Gastroesophageal sphincter (tissue), 4 donors: ENCODE results near the gene CCDC107. TPM values are rescaled to one million over a fixed set of nuclear protein-coding genes. Genes with fewer than 3 reads are reported as not detected.
"Not testable (repeated sequence)": the region's sequence is repeated elsewhere in the genome, so short reads cannot be mapped to it uniquely, and the experiment has no call there.

Experiments
- ATAC-seq: fragments of 150-250 bp; one replicate; pipeline ENCODE4 v1.9.1; 2016; ENCODE audit warnings: mild to moderate bottlenecking, moderate library complexity
- H3K27ac ChIP-seq, 4 donors: fragments of 200-600 bp; sonication (generic) in 3 of 4; 1 replicate in 3 of 4; 2 replicates in 1 of 4; pipeline ENCODE4 v1.5.1; 2016 to 2019
- H3K27me3 ChIP-seq: fragments of 200-600 bp; sonication (generic); one replicate; pipeline ENCODE4 v1.5.1; 2019
- H3K36me3 ChIP-seq, 2 donors: fragments of 200-600 bp; sonication (generic); one replicate each; pipeline ENCODE4 v1.5.1; 2019; ENCODE audit warnings: control low read depth in 1 of 2
- H3K4me1 ChIP-seq, 3 donors: fragments of 200-600 bp; sonication (generic); 1 replicate in 2 of 3; 2 replicates in 1 of 3; pipeline ENCODE4 v1.5.1; 2016 to 2019; ENCODE audit warnings: control low read depth in 2 of 3
- H3K4me3 ChIP-seq, 2 donors: fragments of 200-600 bp; sonication (generic); one replicate each; pipeline ENCODE4 v1.5.1; 2019; ENCODE audit warnings: mild to moderate bottlenecking in 1 of 2, moderate library complexity in 1 of 2
- H3K9me3 ChIP-seq, 3 donors: fragments of 200-600 bp; sonication (generic); one replicate each; pipeline ENCODE4 v1.5.1; 2017 to 2019; ENCODE audit warnings: control low read depth in 2 of 3
- EP300 ChIP-seq: sonication (generic); formaldehyde crosslinking; IDR thresholded peaks from one replicate; pipeline ENCODE4 v1.6.1; 2017; ENCODE audit warnings: antibody characterized with exemption, mild to moderate bottlenecking
- POLR2A ChIP-seq, 2 donors: fragments of 450-650 bp; IDR thresholded peaks; one replicate each; pipeline ENCODE4 v1.6.1; 2017; ENCODE audit warnings: antibody characterized with exemption in 2 of 2, mild to moderate bottlenecking in 2 of 2, moderate library complexity in 1 of 2
- POLR2AphosphoS5 ChIP-seq: sonication (generic); formaldehyde crosslinking; IDR thresholded peaks from one replicate; pipeline ENCODE4 v1.6.1; 2017; ENCODE audit warnings: antibody characterized with exemption
- WGBS, 2 donors: methylation state at CpG; one replicate each; pipeline ENCODE4 v1.1.5; 2018; ENCODE audit warnings: low coverage in 1 of 2; 5-methylcytosine and 5-hydroxymethylcytosine counted together
- total RNA-seq, 4 donors: library from RNA; depleted of rRNA; stranded (reverse); fragments of >200 nt; gene quantifications; one replicate each; pipeline ENCODE4 v1.1.0, GENCODE V29; 2016
- TF ChIP-seq, protein P1 (sequence below), 4 experiments: fragments of 200-600 bp in 2 of 4; fragments of 450-650 bp in 2 of 4; sonication (generic) in 1 of 4; IDR thresholded peaks; one replicate each; pipeline ENCODE4 v1.5.1; 2017 to 2019; ENCODE audit warnings: antibody characterized with exemption in 4 of 4, mild to moderate bottlenecking in 2 of 4, moderate library complexity in 2 of 4

Gene CCDC107
- total RNA-seq, 4 donors from 2014 or later: 61.9 to 94.2 (median 87.0) TPM

DNA sequence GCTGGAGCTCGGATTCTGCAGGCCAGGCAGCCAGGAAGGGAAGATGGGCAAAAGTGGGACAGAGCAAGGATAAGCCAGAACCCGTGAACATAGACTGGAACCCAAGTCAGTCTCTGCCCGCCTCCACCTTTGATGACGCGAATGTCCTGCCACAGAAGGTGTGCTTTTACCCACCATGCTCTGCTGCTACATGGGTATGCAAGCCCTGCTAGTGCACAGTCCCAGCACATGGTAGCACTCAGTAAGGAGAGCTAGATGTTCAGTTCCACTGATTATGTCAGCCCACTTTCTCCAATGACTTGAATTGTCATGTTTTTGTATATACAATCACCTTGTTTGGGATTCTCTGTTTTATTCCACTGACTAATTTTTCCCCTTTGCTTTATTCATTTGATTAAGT lies 28.5 kb upstream of the CCDC107 start:
- H3K4me3 ChIP-seq: no peak overlapping the region
- no peaks in the 10 kb centered on the region for H3K4me1 ChIP-seq
- TF ChIP-seq POLR2A (IDR thresholded peaks at IDR 0.05): no peak
- TF ChIP-seq, protein P1, sequence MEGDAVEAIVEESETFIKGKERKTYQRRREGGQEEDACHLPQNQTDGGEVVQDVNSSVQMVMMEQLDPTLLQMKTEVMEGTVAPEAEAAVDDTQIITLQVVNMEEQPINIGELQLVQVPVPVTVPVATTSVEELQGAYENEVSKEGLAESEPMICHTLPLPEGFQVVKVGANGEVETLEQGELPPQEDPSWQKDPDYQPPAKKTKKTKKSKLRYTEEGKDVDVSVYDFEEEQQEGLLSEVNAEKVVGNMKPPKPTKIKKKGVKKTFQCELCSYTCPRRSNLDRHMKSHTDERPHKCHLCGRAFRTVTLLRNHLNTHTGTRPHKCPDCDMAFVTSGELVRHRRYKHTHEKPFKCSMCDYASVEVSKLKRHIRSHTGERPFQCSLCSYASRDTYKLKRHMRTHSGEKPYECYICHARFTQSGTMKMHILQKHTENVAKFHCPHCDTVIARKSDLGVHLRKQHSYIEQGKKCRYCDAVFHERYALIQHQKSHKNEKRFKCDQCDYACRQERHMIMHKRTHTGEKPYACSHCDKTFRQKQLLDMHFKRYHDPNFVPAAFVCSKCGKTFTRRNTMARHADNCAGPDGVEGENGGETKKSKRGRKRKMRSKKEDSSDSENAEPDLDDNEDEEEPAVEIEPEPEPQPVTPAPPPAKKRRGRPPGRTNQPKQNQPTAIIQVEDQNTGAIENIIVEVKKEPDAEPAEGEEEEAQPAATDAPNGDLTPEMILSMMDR (IDR thresholded peaks at IDR 0.05): no peak
- no peak for TF ChIP-seq POLR2AphosphoS5
- no peak for TF ChIP-seq EP300
- H3K9me3 ChIP-seq: no peaks in the 10 kb centered on the region
- ATAC-seq: no peak
- H3K27ac ChIP-seq: no peak overlapping the region
- no peaks in the 10 kb centered on the region for H3K27me3 ChIP-seq
- H3K36me3 ChIP-seq: no peaks in the 10 kb centered on the region
- 80 to 83% methylated on average over 1 of the region's 5 CpGs for WGBS, 2 donors

DNA sequence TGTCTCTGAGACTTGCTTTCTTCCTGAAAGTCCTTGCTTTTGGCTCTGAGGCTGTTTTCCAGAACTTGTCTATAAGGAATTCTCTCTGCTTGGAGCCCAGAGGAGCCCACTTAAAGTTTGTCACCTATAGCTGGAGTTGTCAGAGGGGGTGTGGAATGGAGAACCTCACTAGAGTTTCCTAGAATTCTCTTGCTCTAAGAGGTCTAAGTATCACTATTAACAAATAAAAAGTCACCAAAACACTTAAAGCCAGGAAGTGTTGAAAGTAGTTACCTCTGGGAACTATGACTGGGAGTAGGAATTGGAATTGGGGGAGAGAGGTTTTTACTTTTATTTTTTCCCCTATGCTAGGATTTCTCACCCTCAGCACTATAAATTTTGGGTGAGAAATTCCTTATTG lies 22.4 kb upstream of the CCDC107 start:
- Histone ChIP-seq H3K27ac (no peak overlapping the region), H3K4me1 (no peaks in the 10 kb centered on the region), H3K27me3 (no peaks in the 10 kb centered on the region), H3K9me3 (no peaks in the 10 kb centered on the region), H3K4me3 (no peak overlapping the region), H3K36me3 (peaks cover 0 to 4% of the 10 kb centered on the region in 2 donors)
- TF ChIP-seq POLR2AphosphoS5 (no peak), EP300 (no peak)
- ATAC-seq: no peak

DNA sequence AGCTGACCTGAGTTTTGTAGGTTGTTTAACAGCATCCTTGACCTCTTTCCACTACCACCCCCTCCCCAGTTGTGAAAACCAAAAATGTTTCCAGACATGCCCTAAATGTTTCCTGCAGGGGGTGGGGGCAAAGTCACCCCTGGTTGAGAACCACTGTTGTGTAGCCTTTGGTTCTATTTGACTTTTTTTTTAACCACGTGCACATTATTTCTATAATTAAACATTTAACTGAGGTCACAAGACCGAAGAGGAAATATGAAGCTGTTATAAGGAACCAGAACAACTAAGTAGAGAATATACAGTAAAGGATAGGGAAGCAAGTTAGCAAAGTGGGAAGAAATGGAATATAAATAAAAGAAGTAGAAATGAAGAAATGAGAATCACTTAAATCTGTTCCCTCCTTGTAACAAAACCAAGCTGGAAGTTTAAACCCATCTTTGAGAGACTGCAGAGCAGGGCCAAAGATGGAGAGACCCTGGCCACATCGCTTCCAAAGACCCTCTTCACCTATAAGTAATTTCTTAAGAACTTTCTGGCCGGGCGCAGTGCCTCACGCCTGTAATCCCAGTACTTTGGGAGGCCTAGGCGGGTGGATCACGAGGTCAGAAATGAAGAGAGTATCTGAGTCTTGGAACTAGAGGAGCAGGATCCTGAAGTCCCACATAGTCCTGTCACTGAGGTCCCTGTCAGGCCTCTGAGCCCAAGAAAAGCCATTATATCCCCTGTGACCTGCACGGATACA lies 21.8 kb upstream of the CCDC107 start:
- Histone ChIP-seq H3K9me3 (no peaks in the 10 kb centered on the region), H3K4me3 (no peak overlapping the region), H3K27me3 (no peaks in the 10 kb centered on the region), H3K4me1 (no peaks in the 10 kb centered on the region), H3K36me3 (peaks cover 0 to 9% of the 10 kb centered on the region in 2 donors), H3K27ac (no peak overlapping the region)
- no peak for ATAC-seq
- TF ChIP-seq, protein P1 (IDR thresholded peaks at IDR 0.05): no peak
- TF ChIP-seq POLR2AphosphoS5 (no peak), POLR2A (IDR thresholded peaks at IDR 0.05) (no peak), EP300 (no peak)
- 56 to 64% methylated on average over 2 to 4 of the region's 9 CpGs for WGBS, 2 donors

DNA sequence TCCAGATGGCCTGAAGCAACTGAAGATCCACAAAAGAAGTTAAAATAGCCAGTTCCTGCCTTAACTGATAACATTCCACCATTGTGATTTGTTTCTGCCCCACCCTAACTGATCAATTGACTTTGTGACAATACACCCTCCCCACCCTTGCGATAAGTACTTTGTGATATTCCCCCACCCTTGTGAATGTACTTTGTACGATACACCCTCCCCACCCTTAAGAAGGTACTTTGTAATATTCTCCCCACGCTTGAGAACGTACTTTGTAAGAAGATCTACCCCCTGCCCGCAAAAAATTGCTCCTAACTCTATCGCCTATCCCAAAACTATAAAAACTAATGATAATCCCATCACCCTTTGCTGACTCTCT lies 21.2 kb upstream of the CCDC107 start:
- H3K4me3 ChIP-seq, H3K27me3 ChIP-seq, H3K4me1 ChIP-seq, H3K27ac ChIP-seq, H3K36me3 ChIP-seq, ATAC-seq, H3K9me3 ChIP-seq: not testable (repeated sequence)
- 89 to 91% methylated on average over 3 to 6 of the region's 6 CpGs for WGBS, 2 donors

DNA sequence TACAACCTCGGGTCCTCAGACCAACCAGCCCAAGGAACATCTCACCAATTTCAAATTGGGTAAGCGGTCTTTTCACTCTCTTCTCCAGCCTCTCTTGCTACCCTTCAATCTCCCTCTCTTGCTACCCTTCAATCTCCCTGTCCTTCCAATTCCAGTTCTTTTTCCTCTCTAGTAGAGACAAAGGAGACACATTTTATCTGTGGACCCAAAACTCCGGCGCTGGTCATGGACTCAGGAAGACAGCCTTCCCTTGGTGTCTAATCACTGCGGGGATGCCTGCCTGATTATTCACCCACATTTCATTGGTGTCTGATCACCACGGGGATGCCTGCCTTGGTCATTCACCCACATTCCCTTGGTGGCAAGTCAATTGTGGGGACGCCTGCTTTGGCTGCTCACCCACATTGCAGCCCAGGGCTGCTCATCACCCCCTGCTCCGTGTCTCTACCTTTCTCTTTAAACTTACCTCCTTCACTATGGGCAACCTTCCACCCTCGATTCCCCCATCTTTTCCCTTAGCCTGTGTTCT lies 20.6 kb upstream of the CCDC107 start:
- H3K27me3 ChIP-seq, H3K9me3 ChIP-seq, H3K27ac ChIP-seq, ATAC-seq, H3K4me3 ChIP-seq, H3K36me3 ChIP-seq, H3K4me1 ChIP-seq: not testable (repeated sequence)
- 92 to 94% methylated on average over 3 to 9 of the region's 9 CpGs for WGBS, 2 donors

DNA sequence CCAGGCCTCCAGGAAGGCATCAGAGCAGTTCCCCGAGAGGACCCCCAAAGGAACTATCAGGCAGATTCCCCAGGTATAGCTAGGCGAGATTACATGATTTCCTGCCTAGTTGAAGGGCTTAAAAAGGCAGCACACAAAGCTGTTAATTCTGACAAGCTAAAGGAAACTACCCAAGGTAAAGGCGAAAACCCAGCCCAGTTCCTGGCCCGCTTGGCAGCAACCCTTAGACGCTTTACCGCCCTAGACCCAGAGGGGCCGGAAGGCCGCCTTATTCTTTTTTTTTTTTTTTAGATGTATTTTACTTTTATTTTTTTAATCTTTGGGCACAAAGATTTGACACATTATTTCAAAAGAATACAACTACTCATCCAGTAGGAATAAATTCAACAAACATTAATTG lies 19.3 kb upstream of the CCDC107 start:
- 51 to 75% methylated on average over 6 of the region's 8 CpGs for WGBS, 2 donors
- not testable (repeated sequence) for H3K9me3 ChIP-seq, H3K4me3 ChIP-seq, ATAC-seq, H3K4me1 ChIP-seq, H3K27ac ChIP-seq, H3K27me3 ChIP-seq, H3K36me3 ChIP-seq

DNA sequence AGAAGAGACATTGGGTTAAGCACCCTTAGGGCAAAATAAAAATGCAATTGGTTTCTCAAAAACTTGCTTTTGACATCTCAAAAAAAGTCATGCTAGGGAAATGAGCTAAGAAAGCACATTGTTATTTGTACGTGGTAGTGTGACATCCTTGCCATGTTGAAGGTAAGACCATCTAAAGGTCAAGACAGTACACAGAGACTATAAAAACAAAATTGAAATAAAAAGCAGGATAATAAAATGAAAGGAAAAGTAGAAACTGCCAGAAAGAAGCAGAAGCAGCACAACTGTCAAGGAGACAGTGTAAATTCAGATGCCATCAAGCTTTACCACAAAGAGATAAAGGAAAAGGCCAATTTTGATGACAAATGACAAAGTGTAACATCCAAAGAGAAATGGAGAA lies 18.9 kb upstream of the CCDC107 start:
- H3K4me1 ChIP-seq, ATAC-seq, H3K9me3 ChIP-seq, H3K4me3 ChIP-seq, H3K27me3 ChIP-seq, H3K36me3 ChIP-seq, H3K27ac ChIP-seq: not testable (repeated sequence)
- 63% methylated on average over 1 of the region's 1 CpG; no CpG with 5 or more reads in 1 of the 2 donors for WGBS, 2 donors
